K562 (cell line): ENCODE data around the gene MEGF9. TPM values are rescaled to one million over a fixed set of nuclear protein-coding genes. Genes with fewer than 3 reads are reported as not detected.

Experiments used
- ATAC-seq: fragments of 200-7000 bp; cut with Tn5 transposase; 3 replicates; pipeline ENCODE4 v1.9.1; 2020; ENCODE audit warnings: moderate library complexity
- BruUV-seq: library from RNA; stranded (reverse); fragments of 400-500 nt; replicated peaks from 2 replicates; lab custom pipeline; 2021; lab: Mats Ljungman, UMichigan
- CTCF ChIA-PET: fragments of 300-600 bp; formaldehyde crosslinking; extraction: SDS; loops from one replicate; lab custom pipeline; 2021; ENCODE audit warnings: low intra/inter-chr PET ratio; lab: Yijun Ruan, JAX
- POLR2A ChIA-PET: fragments of 300-600, 350-650 bp; sonication (Branson Sonifier 250); formaldehyde crosslinking; extraction: SDS; loops from one replicate; lab custom pipeline; 2021; ENCODE audit warnings: antibody characterized with exemption, inconsistent platforms; lab: Yijun Ruan, JAX
- DNase-seq, 4 experiments: peaks; one replicate each; pipeline versions ENCODE4 v3.0.0 to v3.0.0-alpha.2; 2011 to 2018; ENCODE audit warnings: low spot score in 3 of 4, mixed read lengths in 3 of 4; ENCODE audit errors: extremely low read depth in 1 of 4
- FAIRE-seq: peaks from 2 replicates; lab custom pipeline; 2011; peaks lifted over from hg19 to GRCh38; lab: Jason Lieb, UNC
- H2AFZ ChIP-seq: 2 replicates; pipeline ENCODE4 v1.6.0; 2011; ENCODE audit warnings: low read depth, low read length, control low read depth, inconsistent platforms
- H3K27ac ChIP-seq: fragments of 200-600 bp; 3 replicates; pipeline ENCODE4 v1.8.0; 2011; ENCODE audit warnings: low read depth, mild to moderate bottlenecking, control low read depth, inconsistent platforms, low read length, moderate library complexity, mixed read lengths; ENCODE audit errors: extremely low read depth
- H3K27me3 ChIP-seq, 2 experiments: fragments of 300-600 bp in 1 of 2; 2 replicates in 1 of 2; 3 replicates in 1 of 2; pipeline versions ENCODE4 v1.6.0 to v1.8.0; 2011; ENCODE audit warnings: inconsistent platforms in 2 of 2, low read length in 2 of 2, mild to moderate bottlenecking in 1 of 2, mixed read lengths in 1 of 2, moderate library complexity in 1 of 2; ENCODE audit not compliant: control insufficient read depth in 2 of 2, insufficient read depth in 2 of 2
- H3K36me3 ChIP-seq: fragments of 300-600 bp; 3 replicates; pipeline ENCODE4 v1.8.0; 2011; ENCODE audit warnings: mild to moderate bottlenecking, low read length, inconsistent platforms; ENCODE audit not compliant: control insufficient read depth, insufficient read depth
- H3K4me1 ChIP-seq, 2 experiments: fragments of 200-600 bp in 1 of 2; replicated peaks in 1 of 2; 2 replicates in 1 of 2; 3 replicates in 1 of 2; pipeline versions ENCODE4 v1.5.1 to v1.8.0; 2011; ENCODE audit warnings: inconsistent platforms in 2 of 2, low read length in 2 of 2, mild to moderate bottlenecking in 1 of 2, mixed read lengths in 1 of 2, moderate library complexity in 1 of 2; ENCODE audit not compliant: control insufficient read depth in 2 of 2, insufficient read depth in 2 of 2
- H3K4me2 ChIP-seq: 2 replicates; pipeline ENCODE4 v1.6.1; 2011; ENCODE audit warnings: low read length, control low read depth, inconsistent platforms, mixed read lengths; ENCODE audit not compliant: insufficient read depth
- H3K4me3 ChIP-seq: fragments of 200-600 bp; sonication (generic), shearing (Covaris generic); 2 replicates; pipeline ENCODE4 v1.5.1; 2016; ENCODE audit warnings: control low read depth, inconsistent platforms
- H3K79me2 ChIP-seq: fragments of 200-600 bp; 3 replicates; pipeline ENCODE4 v1.8.0; 2011; ENCODE audit warnings: low read length, inconsistent platforms; ENCODE audit not compliant: control insufficient read depth, insufficient read depth
- H3K9ac ChIP-seq, 2 experiments: 2 replicates each; pipeline versions ENCODE4 v1.6.0 to v1.6.1; 2011; ENCODE audit warnings: low read depth in 2 of 2, low read length in 2 of 2, control low read depth in 1 of 2, inconsistent platforms in 1 of 2, mild to moderate bottlenecking in 1 of 2, mixed read lengths in 1 of 2; ENCODE audit not compliant: insufficient read depth in 1 of 2
- H3K9me1 ChIP-seq: one replicate; pipeline ENCODE4 v1.6.0; 2011; ENCODE audit warnings: inconsistent platforms, mild to moderate bottlenecking, low read length, moderate library complexity; ENCODE audit not compliant: control insufficient read depth, insufficient read depth
- H3K9me3 ChIP-seq: replicated peaks from 2 replicates; pipeline ENCODE4 v1.5.1; 2011; ENCODE audit warnings: low read depth, low read length, inconsistent platforms; ENCODE audit not compliant: control insufficient read depth, insufficient read depth
- H4K20me1 ChIP-seq: replicated peaks from 2 replicates; pipeline ENCODE4 v1.6.1; 2011; ENCODE audit warnings: low read length, inconsistent platforms, mixed read lengths; ENCODE audit not compliant: control insufficient read depth, insufficient read depth
- BHLHE40 ChIP-seq: IDR thresholded peaks from 2 replicates; pipeline ENCODE4 v1.6.1; 2011; ENCODE audit warnings: low read length, improper control_type of control experiment
- KLF1 ChIP-seq: fragments of 450-650 bp; IDR thresholded peaks from 2 replicates; pipeline ENCODE4 v1.6.1; 2016; ENCODE audit warnings: missing genetic modification characterization, missing compliant biosample characterization
- TCF7L2 ChIP-seq: fragments of 150-350 bp; IDR thresholded peaks from 2 replicates; pipeline ENCODE4 v1.6.1; 2016; ENCODE audit warnings: low read depth, mild to moderate bottlenecking, low read length, moderate library complexity
- WGBS: fragments of 100-300 bp; shearing (Covaris generic); methylation state at CpG from one replicate; pipeline ENCODE4 v1.1.6; 2016; ENCODE audit warnings: low coverage, mixed read lengths; ENCODE audit not compliant: insufficient coverage; ENCODE audit errors: missing lambda C conversion rate; 5-methylcytosine and 5-hydroxymethylcytosine counted together
- in situ Hi-C: fragments of 300-500 bp; cut with MboI; formaldehyde crosslinking; loops from 4 replicates; pipeline ENCODE4 v1.15.0; 2018; ENCODE audit warnings: inconsistent platforms, mixed read lengths
- intact Hi-C: fragments of 100-400 bp; cut with micrococcal nuclease; formaldehyde crosslinking; loops from 2 replicates; pipeline ENCODE4 v1.14.2; 2022
- polyA plus RNA-seq, 8 experiments: library from polyadenylated mRNA; depleted of rRNA in 4 of 8; stranded (reverse) in 5 of 8; unstranded in 3 of 8; fragments of >200 nt; fragmentation: Nextera tagmentation in 2 of 8; fragmentation: Illumina TruSeq in 1 of 8; extraction: Ambion mirVana in 2 of 8; extraction: Trizol in 1 of 8; gene quantifications; 2 replicates each; pipeline versions ENCODE4 v1.2.1 to v1.2.3, GENCODE V29; 2011 to 2014; ENCODE audit warnings: inconsistent platforms in 1 of 8, missing spikeins in 1 of 8
- total RNA-seq, 7 experiments: library from RNA; depleted of rRNA in 6 of 7; stranded (reverse); fragments of >200 nt in 6 of 7; fragmentation: Illumina TruSeq in 2 of 7; extraction: Trizol in 2 of 7; gene quantifications; 2 replicates each; pipeline versions ENCODE4 v1.2.1 to v1.2.3, GENCODE V29; 2011 to 2021; ENCODE audit warnings: low replicate concordance in 1 of 7
- TF ChIP-seq, protein P1 (sequence below): sonication (generic); formaldehyde crosslinking; IDR thresholded peaks from 2 replicates; pipeline ENCODE4 v1.8.0; 2022; ENCODE audit warnings: missing genetic modification reagents, mild to moderate bottlenecking, borderline replicate concordance

MEGF9 gene
- total and polyA plus RNA-seq, 9 of the 15 experiments (the other 6 are each of a cell fraction or from before 2014, with no cell fraction given) = 2.1 to 6.2 (median 3.8) TPM

DNA sequence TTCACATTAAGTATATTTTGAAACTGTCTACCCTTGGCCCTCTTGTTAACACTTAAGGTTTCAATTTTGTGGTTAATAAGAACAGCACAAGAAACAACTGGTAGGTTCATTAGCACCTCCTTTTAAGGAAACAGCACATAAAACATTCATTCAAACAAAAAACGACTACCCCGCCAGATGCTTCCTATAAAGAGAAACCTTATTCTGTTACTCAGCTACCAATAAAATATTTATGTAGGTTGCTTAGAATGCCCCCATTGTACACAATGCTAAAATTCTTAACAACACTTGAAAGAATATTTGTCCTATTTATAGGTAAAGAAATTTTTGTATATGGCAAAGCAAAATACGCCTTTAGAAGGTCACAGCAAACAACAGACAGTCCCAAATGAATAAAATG, 157.5 kb downstream of the MEGF9 start:
- CTCF ChIA-PET = interaction anchor here (0.6 kb wide), 1 partner anchor 19 kb away, joined by 3 read pairs; no protein-coding TSS in a partner anchor
- TF ChIP-seq KLF1 (no peak), TCF7L2 (no peak)
- Histone ChIP-seq H3K9ac (no peak overlapping the region), H3K79me2 (peaks cover 16% of the 10 kb centered on the region), H3K27me3 (no peaks in the 10 kb centered on the region), H2AFZ (no peak overlapping the region), H3K9me3 (no peaks in the 10 kb centered on the region), H4K20me1 (no peaks in the 10 kb centered on the region), H3K4me3 (no peak overlapping the region), H3K27ac (no peak overlapping the region), H3K4me2 (no peak overlapping the region), H3K9me1 (no peaks in the 10 kb centered on the region), H3K4me1 (peaks cover 0 to 1% of the 10 kb centered on the region in 2 experiments; a peak in 1 of 5 replicates), H3K36me3 (peaks cover 45% of the 10 kb centered on the region)
- POLR2A ChIA-PET = interaction anchor here (1.1 kb wide), 1 partner anchor 17 kb away, joined by 4 read pairs; no protein-coding TSS in a partner anchor
- no peak for ATAC-seq
- 94% methylated on average over 3 of the region's 3 CpGs for WGBS
- intact Hi-C loops (no loop called here), in situ Hi-C loops (no loop called here)
- no peak for FAIRE-seq
- BruUV-seq = no TSS peak
- no peak for DNase-seq

GRCh38 chr9:120555839-120556238, 158.4 kb downstream of the MEGF9 start:
- Histone ChIP-seq H2AFZ (no peak overlapping the region), H4K20me1 (no peaks in the 10 kb centered on the region)
- no peak for ATAC-seq
- peak; percentile 31; the same call in 1 of the 2 replicates for TF ChIP-seq BHLHE40
- TF ChIP-seq, protein P1, sequence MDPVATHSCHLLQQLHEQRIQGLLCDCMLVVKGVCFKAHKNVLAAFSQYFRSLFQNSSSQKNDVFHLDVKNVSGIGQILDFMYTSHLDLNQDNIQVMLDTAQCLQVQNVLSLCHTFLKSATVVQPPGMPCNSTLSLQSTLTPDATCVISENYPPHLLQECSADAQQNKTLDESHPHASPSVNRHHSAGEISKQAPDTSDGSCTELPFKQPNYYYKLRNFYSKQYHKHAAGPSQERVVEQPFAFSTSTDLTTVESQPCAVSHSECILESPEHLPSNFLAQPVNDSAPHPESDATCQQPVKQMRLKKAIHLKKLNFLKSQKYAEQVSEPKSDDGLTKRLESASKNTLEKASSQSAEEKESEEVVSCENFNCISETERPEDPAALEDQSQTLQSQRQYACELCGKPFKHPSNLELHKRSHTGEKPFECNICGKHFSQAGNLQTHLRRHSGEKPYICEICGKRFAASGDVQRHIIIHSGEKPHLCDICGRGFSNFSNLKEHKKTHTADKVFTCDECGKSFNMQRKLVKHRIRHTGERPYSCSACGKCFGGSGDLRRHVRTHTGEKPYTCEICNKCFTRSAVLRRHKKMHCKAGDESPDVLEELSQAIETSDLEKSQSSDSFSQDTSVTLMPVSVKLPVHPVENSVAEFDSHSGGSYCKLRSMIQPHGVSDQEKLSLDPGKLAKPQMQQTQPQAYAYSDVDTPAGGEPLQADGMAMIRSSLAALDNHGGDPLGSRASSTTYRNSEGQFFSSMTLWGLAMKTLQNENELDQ (CRISPR knock-in tag) = no peak
- TF ChIP-seq, all 486 proteins: peak for 1
- no peaks in the 10 kb centered on the region for H3K4me1 ChIP-seq
- DNase-seq (no peak), FAIRE-seq (no peak)
- in situ Hi-C loops (no loop called here), intact Hi-C loops (no loop called here)
- no peak overlapping the region for H3K4me3 ChIP-seq
- no TSS peak for BruUV-seq
- peaks cover 43% of the 10 kb centered on the region for H3K36me3 ChIP-seq
- 75% methylated on average over 4 of the region's 4 CpGs for WGBS
- H3K27me3 ChIP-seq = no peaks in the 10 kb centered on the region
- H3K4me2 ChIP-seq = no peak overlapping the region
- no peak overlapping the region for H3K27ac ChIP-seq
- no peaks in the 10 kb centered on the region for H3K9me3 ChIP-seq
- no peak overlapping the region for H3K9ac ChIP-seq
- peaks cover 13% of the 10 kb centered on the region for H3K79me2 ChIP-seq
- no peaks in the 10 kb centered on the region for H3K9me1 ChIP-seq
- POLR2A ChIA-PET = interaction anchor here (0.6 to 1.1 kb wide), 2 partner anchors 16 to 48 kb away, joined by 4 read pairs; no protein-coding TSS in a partner anchor
- CTCF ChIA-PET = interaction anchor here (0.6 kb wide), 1 partner anchor 18 kb away, joined by 3 read pairs; no protein-coding TSS in a partner anchor
